Raji (cell line): ENCODE data around the gene KRT79.

ENCODE experiments used
- POLR2A ChIP-seq: IDR thresholded peaks from 2 replicates; pipeline ENCODE4 v1.6.1; 2011; ENCODE audit warnings: low read depth, low read length, control low read depth; ENCODE audit not compliant: insufficient read depth

The KRT79 gene

DNA sequence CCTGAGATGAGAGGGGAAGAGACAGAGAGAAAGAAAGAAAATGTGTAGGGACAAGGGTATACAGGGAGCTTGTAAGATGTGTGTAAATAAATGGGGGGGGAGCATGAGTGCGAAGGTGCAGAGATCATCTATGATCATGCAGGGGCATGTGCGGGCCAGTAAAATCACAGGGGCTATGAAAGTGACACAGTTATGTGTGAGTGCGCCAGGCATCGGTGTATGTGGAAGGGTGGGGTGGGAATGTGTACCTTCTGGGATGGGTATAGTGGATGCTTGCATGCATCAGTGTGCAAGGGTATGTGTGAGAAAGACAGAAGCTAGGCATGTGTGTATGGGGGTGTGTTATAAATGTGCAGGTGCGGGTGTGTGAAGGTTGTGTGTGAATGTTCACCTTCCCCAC, 33.0 kb upstream of the KRT79 start:
- no peak for TF ChIP-seq POLR2A

DNA sequence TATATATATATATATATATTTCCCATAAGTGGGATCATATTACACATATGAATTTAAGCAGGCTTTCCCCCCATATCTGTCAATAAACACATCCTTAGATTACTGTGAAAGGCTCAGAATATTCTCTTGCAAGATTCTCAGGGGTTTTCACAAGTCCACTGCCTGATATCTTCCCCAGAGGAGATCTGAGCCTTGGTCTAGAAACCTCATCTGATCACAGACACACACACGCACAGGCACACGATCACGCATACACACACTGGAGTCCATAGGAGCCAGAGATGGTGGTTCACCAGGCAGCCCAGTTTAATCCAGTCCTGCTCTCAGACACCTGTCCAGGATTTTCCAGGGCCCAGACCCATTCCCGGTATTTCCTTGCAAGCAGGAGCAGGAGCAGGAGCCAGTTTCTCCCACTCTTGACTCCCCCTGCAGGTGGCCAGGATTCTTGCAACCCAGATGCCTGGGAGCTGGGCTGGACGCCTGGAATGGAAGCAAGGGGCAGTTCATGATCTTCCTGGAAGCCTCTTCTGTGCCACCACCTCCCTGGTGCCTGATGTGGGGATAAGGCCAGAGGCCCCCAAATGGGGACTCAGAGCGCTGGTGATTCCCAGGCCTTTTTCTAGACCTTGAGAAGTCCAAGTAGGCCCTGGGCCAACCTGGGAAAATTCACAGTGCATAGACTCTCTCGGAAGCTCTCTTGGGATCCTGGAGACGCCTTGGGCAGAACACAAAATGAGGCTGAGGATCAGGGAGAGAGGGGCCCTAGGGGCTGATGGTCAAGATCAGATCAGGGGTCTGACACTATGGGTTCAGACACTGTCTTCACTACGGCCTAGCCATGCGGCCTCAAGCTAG, 31.2 kb upstream of the KRT79 start:
- TF ChIP-seq POLR2A: no peak

DNA sequence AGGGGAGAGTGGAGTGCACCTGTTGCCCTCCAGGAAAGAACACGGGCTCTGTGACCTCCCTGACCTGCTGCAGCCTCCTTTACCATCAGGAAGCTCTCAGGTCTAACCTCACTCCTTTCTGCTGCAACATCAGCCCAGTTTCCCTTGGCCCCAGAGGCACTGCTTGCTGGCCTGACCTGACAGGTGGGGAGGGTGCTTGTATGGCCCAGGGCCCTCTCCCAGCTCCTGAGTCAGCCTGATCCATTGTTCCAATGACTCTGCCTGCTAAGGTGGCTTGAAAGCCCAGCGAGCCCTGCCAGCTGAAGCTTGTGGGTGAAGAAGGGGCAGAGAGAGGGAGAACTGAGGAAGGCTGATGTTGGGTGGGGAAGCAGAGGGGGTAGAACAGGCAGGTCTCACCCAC, 27.9 kb upstream of the KRT79 start:
- no peak for TF ChIP-seq POLR2A

DNA sequence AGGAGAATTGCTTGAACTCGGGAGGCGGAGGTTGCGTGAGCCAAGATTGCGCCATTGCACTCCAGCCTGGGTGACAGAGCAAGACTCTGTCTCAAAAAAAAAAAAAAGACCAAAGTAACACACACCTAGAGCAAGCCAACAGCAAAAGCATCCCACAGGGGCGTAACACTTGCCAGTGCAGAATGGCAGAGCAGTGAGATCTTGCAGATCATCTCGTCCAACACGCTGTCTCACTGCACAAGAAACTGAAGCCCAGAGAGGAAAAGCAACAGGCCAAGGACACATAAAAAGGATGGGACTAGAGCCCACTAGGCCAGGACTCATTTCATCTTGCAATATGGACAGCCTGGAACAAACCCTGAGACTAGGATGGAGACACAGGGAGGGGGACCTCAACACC, 27.4 kb upstream of the KRT79 start:
- no peak for TF ChIP-seq POLR2A

DNA sequence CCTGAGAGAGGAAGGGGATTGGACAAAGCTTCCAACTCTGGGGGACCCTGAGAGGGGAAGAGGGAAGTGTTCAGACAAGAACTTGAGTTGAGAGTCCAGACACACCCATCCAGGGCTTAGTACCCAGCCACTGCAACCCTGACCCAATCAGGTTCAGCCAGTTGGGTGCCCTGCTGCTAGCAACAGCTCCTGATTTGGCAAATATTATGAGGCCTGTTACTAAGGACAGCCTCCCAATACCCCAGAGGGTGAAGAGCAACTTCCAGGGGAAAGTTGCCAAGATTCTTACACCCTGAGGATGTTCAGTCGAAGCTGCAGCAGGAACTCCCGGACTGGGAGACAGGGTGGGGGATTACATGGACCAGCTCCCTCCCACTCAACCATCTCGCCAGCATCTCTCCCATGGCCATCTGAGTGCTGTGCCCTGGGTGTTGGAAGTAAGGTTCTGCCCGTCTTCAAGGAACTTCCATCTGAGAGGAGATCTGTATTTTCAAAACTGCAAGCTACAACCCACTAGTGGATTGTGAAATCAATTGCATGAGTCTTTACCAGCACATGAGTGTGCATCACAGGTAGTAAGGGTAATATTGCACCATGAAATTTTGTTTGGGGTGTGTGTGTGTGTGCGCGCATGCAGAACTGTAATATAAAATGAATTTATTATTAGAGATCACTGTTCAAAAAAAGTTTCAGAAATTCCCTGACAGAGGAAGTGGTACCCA, 26.2 kb upstream of the KRT79 start:
- no peak for TF ChIP-seq POLR2A

DNA sequence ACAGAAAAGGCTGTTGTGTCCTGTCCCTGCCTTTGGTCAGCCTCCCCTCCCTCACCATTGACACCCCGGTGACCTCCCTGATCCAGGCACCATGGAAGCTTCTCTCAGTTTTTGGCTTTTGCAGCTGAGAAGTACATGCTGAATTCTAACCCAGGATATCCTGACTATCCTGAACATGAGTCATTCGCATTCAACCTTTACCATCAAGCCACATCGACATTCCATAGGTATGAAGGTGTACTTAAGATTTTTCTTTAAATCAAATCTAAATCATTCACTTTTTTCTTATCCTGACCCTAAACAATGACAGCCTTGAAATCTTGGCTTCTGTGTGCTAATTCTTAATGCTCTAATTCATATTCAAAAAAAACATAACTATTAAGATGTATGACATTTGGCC, 23.4 kb upstream of the KRT79 start:
- TF ChIP-seq POLR2A: no peak

DNA sequence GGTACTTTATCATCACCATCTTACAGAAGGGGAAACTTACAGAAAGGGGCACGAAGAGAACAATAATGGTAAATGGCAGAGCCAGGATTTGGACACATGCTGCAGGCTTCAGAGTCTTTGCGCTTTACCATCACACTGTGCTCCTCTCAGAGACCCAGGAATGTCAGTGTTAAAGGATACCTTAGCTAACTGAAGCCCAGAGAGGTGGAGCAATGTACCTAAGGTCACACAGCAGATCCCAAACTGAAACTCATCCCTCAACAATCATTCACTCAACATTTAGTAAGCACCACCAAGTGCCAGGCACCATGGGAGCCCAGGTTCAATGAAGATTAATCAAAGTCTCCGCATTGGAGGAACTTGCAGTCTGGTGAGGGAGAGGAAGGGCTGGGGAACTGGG, 22.7 kb upstream of the KRT79 start:
- no peak for TF ChIP-seq POLR2A

DNA sequence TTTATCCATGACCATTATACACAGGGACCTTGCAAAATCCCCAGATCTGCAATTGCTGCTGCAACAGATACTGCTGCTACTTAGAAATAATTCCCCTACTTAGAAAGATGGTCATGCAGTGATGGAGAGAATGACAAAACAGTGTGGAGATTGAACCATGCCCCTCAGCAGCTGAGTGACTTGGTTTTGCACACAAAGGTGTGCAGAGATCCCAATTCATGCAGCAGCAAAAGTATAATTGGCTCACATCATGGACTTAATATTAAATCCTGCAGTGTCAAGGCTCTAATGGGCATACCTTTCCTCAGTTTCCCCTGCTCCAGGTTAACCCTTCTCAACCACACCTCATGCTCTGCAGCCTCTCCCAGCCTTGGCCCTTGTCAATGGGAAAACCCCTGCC, 17.7 kb upstream of the KRT79 start:
- no peak for TF ChIP-seq POLR2A

DNA sequence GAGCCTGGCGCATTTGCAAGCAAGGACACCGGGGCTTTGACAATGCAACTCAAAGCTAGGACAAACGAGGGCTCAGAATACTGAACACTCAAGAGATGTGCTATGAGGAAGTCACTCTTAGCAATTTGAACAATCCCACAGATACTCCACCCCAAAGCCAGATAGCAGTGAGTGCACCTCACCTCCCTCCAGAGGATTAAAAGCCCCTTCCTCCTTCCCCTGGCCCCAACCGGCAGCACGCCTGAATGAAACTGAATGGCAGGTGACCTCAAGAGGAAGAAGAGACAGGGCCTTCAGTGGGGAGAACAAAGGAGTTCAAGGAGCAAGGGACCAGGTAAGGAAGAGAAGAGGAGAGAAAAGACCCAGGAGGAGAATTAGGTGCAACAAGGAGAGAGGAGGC, 16.6 kb upstream of the KRT79 start:
- TF ChIP-seq POLR2A: no peak

DNA sequence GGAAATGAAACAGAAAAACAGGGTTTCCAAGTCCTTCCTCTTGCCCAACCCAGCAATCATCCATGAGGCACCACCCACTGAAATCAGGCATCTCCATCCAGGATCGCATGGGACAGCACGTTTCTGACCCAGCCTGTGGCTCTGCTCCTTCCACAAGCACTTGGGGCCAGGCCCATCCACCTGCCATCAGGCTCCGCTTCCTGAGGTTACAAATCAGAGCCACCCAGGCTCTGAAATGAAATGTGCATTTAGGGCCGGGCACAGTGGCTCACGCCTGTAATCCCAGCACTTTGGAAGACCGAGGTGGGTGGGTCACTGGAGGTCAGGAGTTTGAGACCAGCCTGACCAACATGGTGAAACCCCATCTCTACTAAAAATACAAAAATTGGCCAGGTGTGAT, 15.4 kb upstream of the KRT79 start:
- no peak for TF ChIP-seq POLR2A

DNA sequence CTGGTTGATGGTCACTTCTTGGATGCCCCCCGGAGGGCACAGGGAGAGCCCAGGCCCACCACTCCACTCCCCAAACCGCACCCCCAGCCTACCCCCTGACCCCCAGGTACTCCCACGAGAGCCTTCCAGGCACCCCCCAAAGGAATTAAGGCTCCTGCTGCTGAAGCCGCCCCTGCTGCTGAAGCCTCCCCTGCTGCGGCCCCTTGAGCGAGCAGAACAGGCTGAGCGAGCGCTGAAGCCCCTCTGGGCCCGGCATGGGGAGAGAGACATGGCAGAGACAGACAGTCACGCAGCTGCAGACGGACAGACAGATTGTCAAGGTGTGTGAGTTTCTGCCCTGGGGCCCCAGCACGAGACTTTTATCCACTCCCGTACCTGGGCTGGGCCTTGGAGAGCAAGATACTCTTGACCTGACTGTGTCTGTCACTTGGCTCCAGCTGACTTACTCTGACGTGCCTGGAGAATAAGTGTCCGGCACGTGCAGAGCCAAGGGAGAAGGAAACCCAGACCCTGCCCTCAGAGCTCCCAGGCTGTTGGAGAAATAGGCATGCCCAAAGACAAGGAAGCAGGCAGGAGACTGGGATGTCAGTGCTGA, 14.6 kb upstream of the KRT79 start, which contains the start of gene KRT78:
TSS of gene KRT78 (minus strand) at position 334 of the 595 bp plus-strand sequence. CDS start at position 270, 64 bp downstream.
- TF ChIP-seq POLR2A: no peak

DNA sequence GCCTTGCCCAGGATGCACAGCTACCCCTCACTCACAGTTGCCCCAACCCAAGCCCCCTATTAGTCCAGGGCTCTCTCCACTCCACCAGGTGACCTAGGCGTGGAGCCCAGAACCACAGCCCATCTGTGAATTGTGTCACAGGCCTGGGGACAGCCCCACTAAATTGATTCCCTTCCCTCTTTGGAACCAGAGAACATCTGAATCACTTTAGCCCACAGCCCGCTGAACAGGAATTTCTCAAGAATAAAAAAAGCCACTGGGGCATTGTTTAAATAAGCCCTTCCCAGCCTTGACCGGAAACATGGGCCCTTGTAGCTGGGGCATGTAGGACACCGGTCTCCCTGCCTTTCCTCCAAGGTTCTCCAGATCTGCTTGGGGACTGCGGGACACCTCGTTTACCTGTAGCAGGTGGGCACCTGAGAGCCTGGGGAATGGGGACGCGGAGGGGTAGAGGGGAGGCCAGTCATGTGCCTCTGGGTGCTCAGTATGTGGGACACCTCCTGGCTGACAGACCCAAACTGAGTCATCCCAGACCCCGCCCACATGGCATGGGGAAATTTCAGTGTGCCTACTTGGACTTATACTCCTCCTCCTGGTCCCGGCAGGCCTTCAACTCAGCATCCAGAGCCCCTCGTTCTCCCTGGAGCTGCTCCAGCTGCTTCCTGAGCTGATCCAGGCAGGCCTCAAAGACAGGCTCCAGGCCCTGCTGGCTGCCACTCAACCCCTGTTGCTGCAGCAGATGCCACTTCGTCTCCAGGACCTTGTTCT, 13.4 kb upstream of the KRT79 start:
- TF ChIP-seq POLR2A: no peak

DNA sequence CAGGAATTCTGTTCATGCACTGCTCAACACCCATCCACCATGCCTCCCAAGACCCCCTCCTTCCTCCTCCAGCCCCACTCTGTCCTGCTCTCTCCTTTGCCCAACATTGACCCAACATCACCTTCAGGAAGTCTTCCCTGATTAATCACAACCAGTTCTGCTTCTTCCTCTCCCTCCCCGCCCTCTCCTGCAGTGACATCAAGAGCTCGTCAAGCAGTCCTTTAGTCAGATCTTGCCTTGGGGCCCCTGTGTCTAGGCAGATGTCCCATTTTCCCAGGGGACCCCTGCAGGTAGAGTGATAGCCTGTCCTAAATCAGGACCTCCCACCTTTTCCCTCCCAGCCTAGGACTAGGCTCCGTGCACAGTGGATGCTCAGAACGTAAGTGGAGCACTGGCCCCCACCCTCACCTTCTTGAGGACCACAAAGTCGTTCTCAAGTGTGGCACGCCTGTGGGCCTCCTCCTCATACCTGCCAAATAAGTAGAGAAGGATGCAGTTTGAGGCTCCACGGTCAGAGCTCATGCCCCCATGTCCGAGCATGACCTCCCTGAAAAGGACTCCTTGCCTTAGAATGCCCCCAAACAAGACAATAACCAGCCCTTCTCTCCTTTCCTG, 12.4 kb upstream of the KRT79 start:
- no peak for TF ChIP-seq POLR2A

DNA sequence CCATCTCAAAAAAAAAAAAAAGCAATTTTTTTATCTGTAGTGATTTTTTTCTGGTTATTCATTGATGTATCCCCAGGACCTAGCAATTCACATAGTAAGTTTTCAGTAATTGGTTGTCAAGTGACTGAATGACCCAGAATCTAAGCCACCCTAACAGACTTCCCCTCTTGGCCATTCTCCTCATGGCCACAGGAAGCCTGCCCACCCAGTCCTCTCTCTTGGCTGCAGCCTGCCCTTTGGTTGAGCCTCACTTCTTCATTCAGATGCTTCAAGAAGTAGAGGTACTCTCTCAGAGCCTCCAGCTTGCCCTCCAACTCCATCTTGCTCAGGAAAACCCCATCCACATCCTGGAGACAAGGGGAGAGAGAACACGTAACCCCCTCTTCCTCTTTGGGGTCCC, 11.8 kb upstream of the KRT79 start:
- no peak for TF ChIP-seq POLR2A

DNA sequence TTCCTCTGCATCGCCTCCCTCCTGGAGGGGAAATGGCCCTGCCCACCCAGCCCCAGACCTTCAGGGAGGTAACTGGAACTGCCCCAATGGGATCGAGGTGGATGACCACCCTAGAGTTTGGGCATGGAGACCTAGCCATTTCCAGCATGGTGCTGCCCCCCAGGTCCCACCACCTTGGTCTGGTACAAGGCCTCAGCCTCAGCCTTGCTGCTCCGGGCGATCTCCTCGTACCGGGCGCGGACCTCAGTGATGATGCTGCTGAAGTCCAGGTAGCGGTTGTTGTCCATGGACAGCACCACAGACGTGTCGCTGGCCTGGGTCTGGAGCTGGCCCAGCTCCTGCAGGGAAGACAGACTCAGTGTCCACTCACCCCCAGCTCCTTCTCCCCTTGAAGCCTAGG, 10.3 kb upstream of the KRT79 start:
- TF ChIP-seq POLR2A: no peak
